Lower lobe of right lung (tissue), 2 donors: ENCODE data around the gene NCKAP5. TPM values are rescaled to one million over a fixed set of nuclear protein-coding genes. Genes with fewer than 3 reads are reported as not detected.

Source experiments
- ATAC-seq, 2 donors: fragments of 200-7000 bp; cut with Tn5 transposase; one replicate each; pipeline ENCODE4 v1.9.1; 2020 to 2022; ENCODE audit warnings: mild to moderate bottlenecking in 2 of 2, moderate library complexity in 2 of 2
- DNase-seq: peaks from one replicate; pipeline ENCODE4 v3.0.0-alpha.2; 2020
- H3K27ac ChIP-seq: fragments of 200-600 bp; one replicate; pipeline ENCODE4 v1.8.0; 2022
- H3K27me3 ChIP-seq: fragments of 200-600 bp; one replicate; pipeline ENCODE4 v1.8.0; 2022; ENCODE audit warnings: low read depth
- H3K36me3 ChIP-seq: fragments of 200-600 bp; one replicate; pipeline ENCODE4 v1.8.0; 2022; ENCODE audit warnings: mild to moderate bottlenecking
- H3K4me1 ChIP-seq: fragments of 200-600 bp; one replicate; pipeline ENCODE4 v1.8.0; 2022
- H3K4me3 ChIP-seq: fragments of 200-600 bp; one replicate; pipeline ENCODE4 v1.8.0; 2022; ENCODE audit warnings: mild to moderate bottlenecking
- H3K9me3 ChIP-seq: fragments of 200-600 bp; one replicate; pipeline ENCODE4 v1.8.0; 2022
- intact Hi-C: fragments of 100-400 bp; cut with DNase I; formaldehyde crosslinking; loops from one replicate; pipeline ENCODE4 v1.11.0; 2022
- total RNA-seq: library from RNA; stranded (reverse); fragmentation: NEBNext Ultra II Directional; extraction: Animal tissue kit (Norgen Biotek cat#: 25700); gene quantifications from one replicate; pipeline ENCODE4 v1.2.1, GENCODE V29; 2021
- TF ChIP-seq, protein P1 (sequence below): fragments of 200-600 bp; IDR thresholded peaks from one replicate; pipeline ENCODE4 v1.8.0; 2022; ENCODE audit warnings: antibody characterized with exemption, mild to moderate bottlenecking
- donor health status: DM: no; HTN: yes; CAD: no; lungs with severe emphysema.

The NCKAP5 gene
- total RNA-seq, 1 donor from 2014 or later, result 34.6 TPM

DNA sequence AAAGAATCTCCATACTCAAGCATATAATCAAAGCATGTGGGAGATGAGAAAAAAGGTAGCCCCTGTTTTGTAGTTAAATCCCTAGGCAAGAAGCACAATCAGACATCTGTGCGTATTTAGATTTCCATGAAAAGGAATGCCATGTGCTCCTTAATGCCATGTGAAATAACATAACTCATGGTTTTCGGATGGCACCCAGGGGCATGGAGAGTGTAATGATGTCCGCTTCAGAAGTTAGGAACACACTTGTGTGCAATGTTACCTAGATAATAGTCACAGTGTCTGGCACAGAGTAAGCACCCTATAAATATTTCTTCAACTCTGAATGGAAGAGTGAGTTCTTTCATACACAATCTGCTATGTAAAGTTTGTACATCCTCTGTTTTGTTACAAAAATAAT is 197.0 kb downstream of the NCKAP5 start:
- no peaks in the 10 kb centered on the region for H3K4me1 ChIP-seq
- DNase-seq (no peak), ATAC-seq (no peak)
- no peaks in the 10 kb centered on the region for H3K27me3 ChIP-seq
- intact Hi-C loops, result no loop called here
- H3K36me3 ChIP-seq, result no peaks in the 10 kb centered on the region
- H3K9me3 ChIP-seq, result no peaks in the 10 kb centered on the region
- TF ChIP-seq, protein P1, sequence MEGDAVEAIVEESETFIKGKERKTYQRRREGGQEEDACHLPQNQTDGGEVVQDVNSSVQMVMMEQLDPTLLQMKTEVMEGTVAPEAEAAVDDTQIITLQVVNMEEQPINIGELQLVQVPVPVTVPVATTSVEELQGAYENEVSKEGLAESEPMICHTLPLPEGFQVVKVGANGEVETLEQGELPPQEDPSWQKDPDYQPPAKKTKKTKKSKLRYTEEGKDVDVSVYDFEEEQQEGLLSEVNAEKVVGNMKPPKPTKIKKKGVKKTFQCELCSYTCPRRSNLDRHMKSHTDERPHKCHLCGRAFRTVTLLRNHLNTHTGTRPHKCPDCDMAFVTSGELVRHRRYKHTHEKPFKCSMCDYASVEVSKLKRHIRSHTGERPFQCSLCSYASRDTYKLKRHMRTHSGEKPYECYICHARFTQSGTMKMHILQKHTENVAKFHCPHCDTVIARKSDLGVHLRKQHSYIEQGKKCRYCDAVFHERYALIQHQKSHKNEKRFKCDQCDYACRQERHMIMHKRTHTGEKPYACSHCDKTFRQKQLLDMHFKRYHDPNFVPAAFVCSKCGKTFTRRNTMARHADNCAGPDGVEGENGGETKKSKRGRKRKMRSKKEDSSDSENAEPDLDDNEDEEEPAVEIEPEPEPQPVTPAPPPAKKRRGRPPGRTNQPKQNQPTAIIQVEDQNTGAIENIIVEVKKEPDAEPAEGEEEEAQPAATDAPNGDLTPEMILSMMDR, result no peak
- H3K4me3 ChIP-seq, result no peak overlapping the region
- H3K27ac ChIP-seq, result no peak overlapping the region

GRCh38 chr2:133369901-133370658 is 198.2 kb downstream of the NCKAP5 start:
- intact Hi-C loops, result no loop called here

DNA sequence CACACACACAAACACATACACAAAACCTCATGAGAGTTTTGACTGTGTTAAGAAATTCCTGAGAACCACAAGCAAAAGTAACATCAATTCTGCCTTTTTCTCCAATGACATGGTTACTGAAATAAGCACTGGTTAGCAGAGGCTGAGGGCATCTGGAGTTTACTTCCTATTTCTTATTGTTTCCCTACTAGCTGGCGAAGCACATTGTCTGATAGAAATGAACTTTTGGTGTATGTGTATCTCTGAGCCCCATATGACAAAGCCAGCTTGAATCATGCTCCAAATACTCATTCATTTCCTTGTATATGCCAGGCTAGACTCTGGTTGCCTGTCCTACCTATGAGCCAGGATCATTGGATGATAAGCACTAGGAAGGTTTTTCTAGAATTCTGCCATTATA is 203.1 kb downstream of the NCKAP5 start:
- Histone ChIP-seq H3K4me1 (no peaks in the 10 kb centered on the region), H3K36me3 (no peaks in the 10 kb centered on the region), H3K27ac (no peak overlapping the region), H3K9me3 (no peaks in the 10 kb centered on the region), H3K27me3 (no peaks in the 10 kb centered on the region), H3K4me3 (no peak overlapping the region)
- no peak for ATAC-seq
- TF ChIP-seq, protein P1, result no peak
- DNase-seq, result no peak
- intact Hi-C loops, result no loop called here

More at GRCh38 chr2:133369901-133370658, 198.2 kb downstream of the NCKAP5 start:
- ATAC-seq (no peak), DNase-seq (no peak)
- H3K9me3 ChIP-seq, result no peaks in the 10 kb centered on the region
- H3K36me3 ChIP-seq, result no peaks in the 10 kb centered on the region
- TF ChIP-seq, protein P1, result no peak
- H3K27me3 ChIP-seq, result no peaks in the 10 kb centered on the region
- H3K4me3 ChIP-seq, result no peak overlapping the region
- no peak overlapping the region for H3K27ac ChIP-seq
- no peaks in the 10 kb centered on the region for H3K4me1 ChIP-seq

GRCh38 chr2:133364636-133365035 is 203.6 kb downstream of the NCKAP5 start:
- Histone ChIP-seq H3K4me1 (no peaks in the 10 kb centered on the region), H3K9me3 (no peaks in the 10 kb centered on the region), H3K4me3 (no peak overlapping the region), H3K27ac (no peak overlapping the region), H3K27me3 (no peaks in the 10 kb centered on the region), H3K36me3 (no peaks in the 10 kb centered on the region)
- TF ChIP-seq, protein P1, result no peak
- DNase-seq, result no peak
- ATAC-seq, result peak in 1 of 2 donors; percentile 31
- intact Hi-C loops, result no loop called here

GRCh38 chr2:133363884-133364283 is 204.4 kb downstream of the NCKAP5 start:
- no peaks in the 10 kb centered on the region for H3K9me3 ChIP-seq
- no peak overlapping the region for H3K27ac ChIP-seq
- no peaks in the 10 kb centered on the region for H3K36me3 ChIP-seq
- no peak for ATAC-seq
- no peak for DNase-seq
- H3K4me3 ChIP-seq, result no peak overlapping the region
- TF ChIP-seq, protein P1, result no peak
- H3K27me3 ChIP-seq, result no peaks in the 10 kb centered on the region
- no peaks in the 10 kb centered on the region for H3K4me1 ChIP-seq
- intact Hi-C loops, result no loop called here
